Astrocyte (in vitro differentiated cells and primary cell): ENCODE measurements around the gene RPA3. TPM values are rescaled to one million over a fixed set of nuclear protein-coding genes. Genes with fewer than 3 reads are reported as not detected.
A peak's percentile ranks its signal among the peaks of the same experiment; 100 is the strongest.

Experiments
- DNase-seq: peaks from one replicate; pipeline ENCODE4 v3.0.0-alpha.2; 2010; ENCODE audit warnings: low read depth
- FAIRE-seq: peaks from 2 replicates; lab custom pipeline; 2011; peaks lifted over from hg19 to GRCh38; lab: Jason Lieb, UNC
- H2AFZ ChIP-seq: 2 replicates; pipeline ENCODE4 v1.6.0; 2012; ENCODE audit warnings: low read depth, low read length, inconsistent platforms
- H3K27ac ChIP-seq: 2 replicates; pipeline ENCODE4 v1.5.1; 2011; ENCODE audit warnings: low read depth, low read length, inconsistent platforms
- H3K27me3 ChIP-seq: 2 replicates; pipeline ENCODE4 v1.6.0; 2011; ENCODE audit warnings: low read length, inconsistent platforms; ENCODE audit not compliant: insufficient read depth
- H3K36me3 ChIP-seq: 2 replicates; pipeline ENCODE4 v1.5.1; 2011; ENCODE audit warnings: low read length, inconsistent platforms; ENCODE audit not compliant: insufficient read depth
- H3K4me1 ChIP-seq: 2 replicates; pipeline ENCODE4 v1.5.1; 2011; ENCODE audit warnings: low read length, inconsistent platforms; ENCODE audit not compliant: insufficient read depth
- H3K4me2 ChIP-seq: 2 replicates; pipeline ENCODE4 v1.6.0; 2012; ENCODE audit warnings: low read length, inconsistent platforms
- H3K4me3 ChIP-seq: 2 replicates; pipeline ENCODE4 v1.5.1; 2011; ENCODE audit warnings: low read depth, mild to moderate bottlenecking, low read length, inconsistent platforms; ENCODE audit not compliant: insufficient read depth
- H3K79me2 ChIP-seq: 2 replicates; pipeline ENCODE4 v1.6.0; 2012; ENCODE audit warnings: mild to moderate bottlenecking, low read length, inconsistent platforms; ENCODE audit not compliant: insufficient read depth
- H3K9ac ChIP-seq: 2 replicates; pipeline ENCODE4 v1.6.0; 2012; ENCODE audit warnings: mild to moderate bottlenecking, low read length, inconsistent platforms
- H3K9me3 ChIP-seq: 2 replicates; pipeline ENCODE4 v1.5.1; 2012; ENCODE audit warnings: low read depth, mild to moderate bottlenecking, low read length, inconsistent platforms; ENCODE audit not compliant: insufficient read depth
- H4K20me1 ChIP-seq: 2 replicates; pipeline ENCODE4 v1.6.0; 2012; ENCODE audit warnings: low read length, inconsistent platforms; ENCODE audit not compliant: insufficient read depth
- H3K27ac Mint-ChIP-seq: one replicate; pipeline ENCODE4 v1.8.0; 2021; ENCODE audit warnings: mild to moderate bottlenecking, mixed read lengths; ENCODE audit not compliant: unreplicated experiment
- H3K27me3 Mint-ChIP-seq: one replicate; pipeline ENCODE4 v1.8.0; 2021; ENCODE audit warnings: low read depth, mixed read lengths; ENCODE audit not compliant: unreplicated experiment
- H3K36me3 Mint-ChIP-seq: one replicate; pipeline ENCODE4 v1.8.0; 2021; ENCODE audit warnings: low read depth, mixed read lengths; ENCODE audit not compliant: unreplicated experiment
- H3K4me1 Mint-ChIP-seq: one replicate; pipeline ENCODE4 v1.8.0; 2021; ENCODE audit warnings: low read depth, mixed read lengths; ENCODE audit not compliant: unreplicated experiment
- H3K4me3 Mint-ChIP-seq: one replicate; pipeline ENCODE4 v1.8.0; 2021; ENCODE audit warnings: mild to moderate bottlenecking, moderate library complexity, mixed read lengths; ENCODE audit not compliant: unreplicated experiment
- H3K9me3 Mint-ChIP-seq: one replicate; pipeline ENCODE4 v1.8.0; 2021; ENCODE audit warnings: mild to moderate bottlenecking, mixed read lengths; ENCODE audit not compliant: unreplicated experiment
- EZH2 ChIP-seq: IDR thresholded peaks from 2 replicates; pipeline ENCODE4 v1.6.1; 2012; ENCODE audit warnings: mild to moderate bottlenecking, low read length, inconsistent platforms; ENCODE audit not compliant: insufficient read depth
- total RNA-seq: library from RNA; stranded (reverse); gene quantifications from 2 replicates; pipeline ENCODE4 v1.2.1, GENCODE V29; 2021
- TF ChIP-seq, protein P1 (sequence below): IDR thresholded peaks from 2 replicates; pipeline ENCODE4 v1.5.1; 2011; ENCODE audit warnings: low read depth, mild to moderate bottlenecking, inconsistent platforms, low read length, moderate library complexity; ENCODE audit not compliant: insufficient read depth

Gene RPA3
- total RNA-seq, 1 donor from 2014 or later = 17.7 TPM

- FAIRE-seq = peak; percentile 87
- no peak overlapping the region for H3K4me2 ChIP-seq
- no peak overlapping the region for H3K4me3 ChIP-seq
Observed at GRCh38 chr7:7695111-7695817, 23.1 kb downstream of the RPA3 start.

DNA sequence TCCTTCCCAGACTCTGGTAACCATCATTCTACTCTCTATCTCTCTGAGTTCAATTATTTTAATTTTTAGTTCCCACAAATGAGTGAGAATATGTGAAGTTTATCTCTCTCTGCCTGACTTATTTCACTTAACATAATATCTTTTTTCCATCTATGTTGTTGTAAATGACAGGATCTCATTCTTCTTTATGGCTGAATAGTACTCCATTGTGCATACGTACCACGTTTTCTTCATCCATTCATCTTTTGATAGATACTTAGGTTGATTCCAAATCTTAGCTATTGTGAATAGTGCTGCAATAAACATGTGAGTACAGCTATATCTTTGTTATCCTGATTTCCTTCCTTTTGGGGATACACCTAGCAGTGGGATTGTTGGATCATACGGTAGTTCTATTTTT, 23.9 kb downstream of the RPA3 start:
- H3K4me3 ChIP-seq = no peak overlapping the region
- H3K9me3 Mint-ChIP-seq = no peaks in the 10 kb centered on the region
- no peaks in the 10 kb centered on the region for H4K20me1 ChIP-seq
- DNase-seq (no peak), FAIRE-seq (no peak)
- peak overlapping the region; percentile 85 for H3K27ac Mint-ChIP-seq
- no peaks in the 10 kb centered on the region for H3K27me3 Mint-ChIP-seq
- no peaks in the 10 kb centered on the region for H3K79me2 ChIP-seq
- H3K4me2 ChIP-seq = peak overlapping the region; percentile 8
- H3K4me1 Mint-ChIP-seq = peaks cover 30% of the 10 kb centered on the region
- H2AFZ ChIP-seq = no peak overlapping the region
- no peak for TF ChIP-seq EZH2
- TF ChIP-seq, protein P1, sequence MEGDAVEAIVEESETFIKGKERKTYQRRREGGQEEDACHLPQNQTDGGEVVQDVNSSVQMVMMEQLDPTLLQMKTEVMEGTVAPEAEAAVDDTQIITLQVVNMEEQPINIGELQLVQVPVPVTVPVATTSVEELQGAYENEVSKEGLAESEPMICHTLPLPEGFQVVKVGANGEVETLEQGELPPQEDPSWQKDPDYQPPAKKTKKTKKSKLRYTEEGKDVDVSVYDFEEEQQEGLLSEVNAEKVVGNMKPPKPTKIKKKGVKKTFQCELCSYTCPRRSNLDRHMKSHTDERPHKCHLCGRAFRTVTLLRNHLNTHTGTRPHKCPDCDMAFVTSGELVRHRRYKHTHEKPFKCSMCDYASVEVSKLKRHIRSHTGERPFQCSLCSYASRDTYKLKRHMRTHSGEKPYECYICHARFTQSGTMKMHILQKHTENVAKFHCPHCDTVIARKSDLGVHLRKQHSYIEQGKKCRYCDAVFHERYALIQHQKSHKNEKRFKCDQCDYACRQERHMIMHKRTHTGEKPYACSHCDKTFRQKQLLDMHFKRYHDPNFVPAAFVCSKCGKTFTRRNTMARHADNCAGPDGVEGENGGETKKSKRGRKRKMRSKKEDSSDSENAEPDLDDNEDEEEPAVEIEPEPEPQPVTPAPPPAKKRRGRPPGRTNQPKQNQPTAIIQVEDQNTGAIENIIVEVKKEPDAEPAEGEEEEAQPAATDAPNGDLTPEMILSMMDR = no peak
- H3K36me3 Mint-ChIP-seq = no peaks in the 10 kb centered on the region
- H3K4me1 ChIP-seq = peaks cover 22% of the 10 kb centered on the region
- H3K4me3 Mint-ChIP-seq = no peak overlapping the region
- no peaks in the 10 kb centered on the region for H3K27me3 ChIP-seq
- no peaks in the 10 kb centered on the region for H3K9me3 ChIP-seq
- H3K9ac ChIP-seq = no peak overlapping the region
- no peaks in the 10 kb centered on the region for H3K36me3 ChIP-seq
- H3K27ac ChIP-seq = peak overlapping the region; percentile 44

More at GRCh38 chr7:7695111-7695817, 23.1 kb downstream of the RPA3 start:
- no peak overlapping the region for H3K4me3 Mint-ChIP-seq
- H3K36me3 Mint-ChIP-seq = no peaks in the 10 kb centered on the region
- peaks cover 22% of the 10 kb centered on the region for H3K4me1 ChIP-seq
- DNase-seq = peak; percentile 12
- no peak overlapping the region for H2AFZ ChIP-seq
- no peaks in the 10 kb centered on the region for H3K79me2 ChIP-seq
- H3K27ac Mint-ChIP-seq = peak overlapping the region; percentile 85
- H4K20me1 ChIP-seq = no peaks in the 10 kb centered on the region
- H3K27me3 Mint-ChIP-seq = no peaks in the 10 kb centered on the region
- no peaks in the 10 kb centered on the region for H3K36me3 ChIP-seq
- H3K9ac ChIP-seq = no peak overlapping the region
- H3K9me3 ChIP-seq = no peaks in the 10 kb centered on the region
- peak overlapping the region; percentile 1 for H3K27ac ChIP-seq
- no peaks in the 10 kb centered on the region for H3K27me3 ChIP-seq
- peaks cover 34% of the 10 kb centered on the region for H3K4me1 Mint-ChIP-seq
- H3K9me3 Mint-ChIP-seq = no peaks in the 10 kb centered on the region
- no peak for TF ChIP-seq EZH2
- TF ChIP-seq, protein P1 = no peak

DNA sequence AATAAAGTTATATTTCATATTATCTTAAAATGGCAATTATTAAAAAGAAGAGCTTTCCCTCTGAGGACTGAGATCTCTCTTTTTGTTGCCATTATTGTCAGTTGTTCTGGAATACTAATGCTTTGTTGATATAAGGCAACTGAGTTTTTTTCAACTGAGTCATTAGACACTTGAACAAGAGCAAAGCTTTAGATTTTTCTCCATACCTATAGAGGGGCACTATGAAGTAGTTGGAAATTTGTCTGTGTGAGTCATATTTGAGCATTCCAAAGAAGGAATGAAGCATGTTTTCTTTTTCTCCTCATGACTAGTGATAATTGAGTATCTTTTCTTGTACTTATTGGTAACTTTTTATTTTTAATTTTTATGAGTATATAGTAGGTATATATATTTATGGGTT, 24.5 kb downstream of the RPA3 start:
- Histone ChIP-seq H3K4me2 (no peak overlapping the region), H3K9me3 (no peaks in the 10 kb centered on the region), H3K36me3 (no peaks in the 10 kb centered on the region), H3K9ac (no peak overlapping the region), H3K79me2 (no peaks in the 10 kb centered on the region), H3K27ac (peak overlapping the region; percentile 44), H2AFZ (no peak overlapping the region), H4K20me1 (no peaks in the 10 kb centered on the region), H3K27me3 (no peaks in the 10 kb centered on the region), H3K4me1 (peaks cover 22% of the 10 kb centered on the region), H3K4me3 (no peak overlapping the region)
- Mint-ChIP-seq H3K27me3 (no peaks in the 10 kb centered on the region), H3K27ac (peak overlapping the region; percentile 26), H3K4me1 (peaks cover 28% of the 10 kb centered on the region), H3K4me3 (no peak overlapping the region), H3K9me3 (no peaks in the 10 kb centered on the region), H3K36me3 (no peaks in the 10 kb centered on the region)
- DNase-seq = peak; percentile 91
- FAIRE-seq = peak; percentile 97
- TF ChIP-seq, protein P1 = no peak
- TF ChIP-seq EZH2 = no peak
